ENCODE measurements around the gene NOD2.

Gene NOD2

GRCh38 chr16:50733468-50733867 is 40.1 kb downstream of the NOD2 start:
- H3K4me3 ChIP-seq (ENCODE audit: low read depth, low read length), result no peak overlapping the region
- no peak for TF ChIP-seq CTCF (conservative IDR thresholded peaks at IDR 0.05; ENCODE audit: low read depth, low read length)
- no peak for DNase-seq (ENCODE audit: low read depth)

- H3K4me3 ChIP-seq (ENCODE audit: low read depth, low read length), result no peak overlapping the region
- TF ChIP-seq CTCF (conservative IDR thresholded peaks at IDR 0.05; ENCODE audit: low read depth, low read length), result no peak
- DNase-seq (ENCODE audit: low read depth), result no peak
Measured at GRCh38 chr16:50735629-50736122, 42.3 kb downstream of the NOD2 start.

- no peak for TF ChIP-seq CTCF (conservative IDR thresholded peaks at IDR 0.05; ENCODE audit: low read depth, low read length)
- no peak overlapping the region for H3K4me3 ChIP-seq (ENCODE audit: low read depth, low read length)
- DNase-seq (ENCODE audit: low read depth), result no peak
Measured at GRCh38 chr16:50736448-50736847, 43.0 kb downstream of the NOD2 start.

GRCh38 chr16:50737420-50737959 is 44.1 kb downstream of the NOD2 start:
- H3K4me3 ChIP-seq (ENCODE audit: low read depth, low read length), result no peak overlapping the region
- TF ChIP-seq CTCF (conservative IDR thresholded peaks at IDR 0.05; ENCODE audit: low read depth, low read length), result no peak
- DNase-seq (ENCODE audit: low read depth), result no peak

- TF ChIP-seq CTCF (conservative IDR thresholded peaks at IDR 0.05; ENCODE audit: low read depth, low read length), result no peak
Measured at GRCh38 chr16:50739031-50739430, 45.6 kb downstream of the NOD2 start.

GRCh38 chr16:50740736-50741135 is 47.3 kb downstream of the NOD2 start:
- no peak for DNase-seq (ENCODE audit: low read depth)
- TF ChIP-seq CTCF (conservative IDR thresholded peaks at IDR 0.05; ENCODE audit: low read depth, low read length), result no peak
- H3K4me3 ChIP-seq (ENCODE audit: low read depth, low read length), result no peak overlapping the region

More at GRCh38 chr16:50739031-50739430, 45.6 kb downstream of the NOD2 start:
- H3K4me3 ChIP-seq (ENCODE audit: low read depth, low read length), result no peak overlapping the region
- DNase-seq (ENCODE audit: low read depth), result no peak

GRCh38 chr16:50741225-50741780 is 47.9 kb downstream of the NOD2 start:
- peak overlapping the region; percentile 56 for H3K4me3 ChIP-seq (ENCODE audit: low read depth, low read length)
- TF ChIP-seq CTCF (conservative IDR thresholded peaks at IDR 0.05; ENCODE audit: low read depth, low read length), result no peak
- no peak for DNase-seq (ENCODE audit: low read depth)

Measured in choroid plexus epithelial cell (primary cell).